ENCODE data around the gene SLC26A11. TPM values are rescaled to one million over a fixed set of nuclear protein-coding genes. Genes with fewer than 3 reads are reported as not detected.
"Not testable (repeated sequence)": the region's sequence is repeated elsewhere in the genome, so short reads cannot be mapped to it uniquely, and the experiment has no call there.

The SLC26A11 gene
- total RNA-seq, 1 experiment from 2014 or later = 14.7 TPM

DNA sequence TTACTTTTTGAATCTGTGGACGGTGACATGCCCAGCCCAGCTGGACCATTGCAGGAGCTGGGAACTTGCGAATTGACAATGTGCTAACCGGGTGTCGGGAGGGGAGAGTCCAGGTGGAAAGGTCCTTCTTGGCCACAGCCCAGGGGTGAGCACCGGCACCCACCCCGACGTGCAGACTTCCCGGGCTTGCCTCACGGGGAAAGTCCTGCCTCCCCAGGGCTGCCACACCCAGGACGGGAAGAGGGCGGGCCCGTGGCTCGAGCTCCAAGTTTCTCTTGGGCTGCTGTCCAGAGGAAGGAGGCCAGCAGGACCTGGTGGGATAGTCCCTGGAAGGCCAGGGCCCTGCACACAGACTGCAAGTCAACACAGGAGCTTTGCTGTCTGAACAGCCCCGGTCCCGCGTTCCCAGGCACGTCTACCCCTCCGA is 32.7 kb upstream of the SLC26A11 start:
- H3K27me3 ChIP-seq = peaks cover 60% of the 10 kb centered on the region
- peaks cover 7% of the 10 kb centered on the region; the same call in 1 of the 2 replicates for H3K4me1 ChIP-seq
- no peak for DNase-seq
- no peaks in the 10 kb centered on the region for H3K36me3 ChIP-seq
- no peaks in the 10 kb centered on the region for H3K9me3 ChIP-seq (replicated peaks)
- H3K4me3 ChIP-seq = no peak overlapping the region
- no peak overlapping the region for H3K27ac ChIP-seq

DNA sequence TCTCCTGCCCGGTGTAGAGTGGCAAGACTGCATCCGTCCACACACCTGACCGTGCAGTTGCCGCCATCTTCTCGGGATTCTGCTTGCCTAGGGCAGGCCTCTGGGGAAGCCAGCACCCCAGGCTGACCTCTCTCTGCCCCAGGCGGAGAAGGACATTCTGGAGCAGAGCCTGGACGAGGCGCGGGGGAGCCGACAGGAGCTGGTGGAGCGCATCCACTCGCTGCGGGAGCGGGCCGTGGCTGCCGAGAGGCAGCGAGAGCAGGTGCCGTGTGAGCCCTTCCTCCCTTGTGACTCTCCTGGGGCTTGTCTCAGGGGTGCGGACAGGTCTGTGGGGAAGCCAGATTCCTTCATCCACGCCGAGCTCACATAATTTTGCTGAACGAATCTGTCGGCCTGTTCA is 30.6 kb upstream of the SLC26A11 start:
- Histone ChIP-seq H3K27me3 (peaks cover 60% of the 10 kb centered on the region), H3K36me3 (no peaks in the 10 kb centered on the region), H3K4me1 (peaks cover 10% of the 10 kb centered on the region; the same call in 1 of the 2 replicates), H3K27ac (no peak overlapping the region), H3K9me3 (replicated peaks) (no peaks in the 10 kb centered on the region), H3K4me3 (no peak overlapping the region)
- no peak for DNase-seq

DNA sequence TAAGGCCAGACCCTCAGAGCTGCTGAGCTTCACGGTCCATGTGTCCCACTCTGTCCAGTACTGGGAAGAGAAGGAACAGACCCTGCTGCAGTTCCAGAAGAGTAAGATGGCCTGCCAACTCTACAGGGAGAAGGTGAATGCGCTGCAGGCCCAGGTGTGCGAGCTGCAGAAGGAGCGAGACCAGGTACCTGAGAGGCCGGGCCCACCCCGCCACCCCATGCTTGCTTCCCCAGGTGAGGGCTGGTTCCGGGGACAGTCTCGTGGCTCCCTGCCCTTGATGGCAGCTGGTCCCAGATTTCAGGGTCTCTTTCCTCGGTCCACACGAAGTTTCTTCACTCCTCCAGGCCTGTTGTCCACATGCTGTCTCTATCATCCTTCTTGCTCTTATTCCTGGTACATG is 29.5 kb upstream of the SLC26A11 start:
- no peak overlapping the region for H3K27ac ChIP-seq
- H3K4me3 ChIP-seq = no peak overlapping the region
- no peak for DNase-seq
- no peaks in the 10 kb centered on the region for H3K9me3 ChIP-seq (replicated peaks)
- H3K36me3 ChIP-seq = no peaks in the 10 kb centered on the region
- peaks cover 10% of the 10 kb centered on the region; the same call in 1 of the 2 replicates for H3K4me1 ChIP-seq
- H3K27me3 ChIP-seq = peaks cover 52% of the 10 kb centered on the region

DNA sequence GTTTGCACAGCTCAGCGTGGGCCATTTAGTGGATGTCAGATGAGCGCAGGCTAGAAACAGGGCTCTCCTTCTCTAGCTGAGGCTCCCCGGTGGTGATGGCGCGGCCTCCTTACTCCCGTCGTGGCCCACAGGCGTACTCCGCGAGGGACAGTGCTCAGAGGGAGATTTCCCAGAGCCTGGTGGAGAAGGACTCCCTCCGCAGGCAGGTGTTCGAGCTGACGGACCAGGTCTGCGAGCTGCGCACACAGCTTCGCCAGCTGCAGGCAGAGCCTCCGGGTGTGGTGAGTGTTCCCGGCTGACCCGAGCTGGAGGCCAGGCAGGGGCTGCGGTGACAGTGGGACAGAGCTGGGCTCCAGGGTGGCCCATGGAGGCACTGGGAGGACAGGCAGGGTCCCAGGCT is 29.0 kb upstream of the SLC26A11 start:
- no peak for DNase-seq
- no peaks in the 10 kb centered on the region for H3K9me3 ChIP-seq (replicated peaks)
- no peak overlapping the region for H3K4me3 ChIP-seq
- no peaks in the 10 kb centered on the region for H3K36me3 ChIP-seq
- peaks cover 10% of the 10 kb centered on the region; the same call in 1 of the 2 replicates for H3K4me1 ChIP-seq
- H3K27ac ChIP-seq = no peak overlapping the region
- peaks cover 47% of the 10 kb centered on the region for H3K27me3 ChIP-seq

DNA sequence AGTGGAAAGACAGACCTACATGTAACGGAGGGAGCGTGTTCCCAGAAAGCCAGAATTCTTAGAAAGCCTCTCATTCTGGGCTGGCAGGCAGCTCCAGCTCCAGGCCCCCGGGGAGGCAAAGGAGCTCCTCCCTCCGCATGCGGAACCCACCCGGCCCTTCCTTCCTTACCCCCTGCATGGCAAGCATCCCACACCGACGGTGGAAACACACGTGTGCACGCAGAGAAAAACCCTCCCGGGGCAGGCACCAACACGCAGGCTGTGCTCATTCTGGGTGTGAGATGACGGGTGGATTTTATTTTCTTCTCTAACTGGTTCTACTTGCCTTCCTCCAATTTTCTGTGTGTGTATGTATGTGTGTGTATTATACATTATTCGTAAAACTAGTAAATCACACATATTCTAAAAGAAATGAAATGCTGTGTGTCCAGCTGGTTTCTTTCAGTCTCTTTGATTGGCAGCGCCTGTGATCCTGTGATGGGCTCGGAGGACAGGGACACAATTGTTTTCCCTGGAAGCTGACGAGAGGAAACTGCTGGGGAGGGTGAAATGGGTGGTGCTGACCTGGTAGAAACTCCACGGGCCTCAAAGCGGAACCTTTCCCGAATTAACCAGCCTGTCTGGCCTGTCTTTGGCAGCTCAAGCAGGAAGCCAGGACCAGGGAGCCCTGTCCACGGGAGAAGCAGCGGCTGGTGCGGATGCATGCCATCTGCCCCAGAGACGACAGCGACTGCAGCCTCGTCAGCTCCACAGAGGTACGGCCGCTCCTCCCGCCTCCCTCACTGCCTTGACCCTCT is 28.2 kb upstream of the SLC26A11 start:
- H3K27me3 ChIP-seq = peaks cover 38% of the 10 kb centered on the region
- peaks cover 10% of the 10 kb centered on the region; the same call in 1 of the 2 replicates for H3K4me1 ChIP-seq
- no peaks in the 10 kb centered on the region for H3K36me3 ChIP-seq
- H3K27ac ChIP-seq = no peak overlapping the region
- H3K4me3 ChIP-seq = peak overlapping the region; percentile 30
- peak; percentile 68 to 77 for DNase-seq
- H3K9me3 ChIP-seq (replicated peaks) = no peaks in the 10 kb centered on the region

DNA sequence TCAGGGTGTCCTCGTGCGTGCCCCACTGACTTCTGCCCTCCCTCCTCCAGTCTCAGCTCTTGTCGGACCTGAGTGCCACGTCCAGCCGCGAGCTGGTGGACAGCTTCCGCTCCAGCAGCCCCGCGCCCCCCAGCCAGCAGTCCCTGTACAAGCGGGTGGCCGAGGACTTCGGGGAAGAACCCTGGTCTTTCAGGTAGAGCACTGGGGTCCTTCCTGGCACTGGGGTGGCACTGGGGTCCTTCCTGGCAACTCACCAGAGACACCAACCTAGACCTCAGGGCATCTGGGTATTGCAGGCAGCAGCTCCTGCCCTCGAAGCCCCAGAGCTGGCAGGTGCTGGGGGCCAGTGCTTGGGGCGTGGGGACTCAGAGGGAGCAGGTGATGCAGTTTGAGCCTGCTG is 25.1 kb upstream of the SLC26A11 start:
- Histone ChIP-seq H3K4me3 (no peak overlapping the region), H3K4me1 (peaks cover 14% of the 10 kb centered on the region; the same call in 1 of the 2 replicates), H3K27me3 (peaks cover 11% of the 10 kb centered on the region; the same call in 1 of the 2 replicates), H3K9me3 (replicated peaks) (no peaks in the 10 kb centered on the region), H3K27ac (no peak overlapping the region), H3K36me3 (no peaks in the 10 kb centered on the region)
- no peak for DNase-seq

DNA sequence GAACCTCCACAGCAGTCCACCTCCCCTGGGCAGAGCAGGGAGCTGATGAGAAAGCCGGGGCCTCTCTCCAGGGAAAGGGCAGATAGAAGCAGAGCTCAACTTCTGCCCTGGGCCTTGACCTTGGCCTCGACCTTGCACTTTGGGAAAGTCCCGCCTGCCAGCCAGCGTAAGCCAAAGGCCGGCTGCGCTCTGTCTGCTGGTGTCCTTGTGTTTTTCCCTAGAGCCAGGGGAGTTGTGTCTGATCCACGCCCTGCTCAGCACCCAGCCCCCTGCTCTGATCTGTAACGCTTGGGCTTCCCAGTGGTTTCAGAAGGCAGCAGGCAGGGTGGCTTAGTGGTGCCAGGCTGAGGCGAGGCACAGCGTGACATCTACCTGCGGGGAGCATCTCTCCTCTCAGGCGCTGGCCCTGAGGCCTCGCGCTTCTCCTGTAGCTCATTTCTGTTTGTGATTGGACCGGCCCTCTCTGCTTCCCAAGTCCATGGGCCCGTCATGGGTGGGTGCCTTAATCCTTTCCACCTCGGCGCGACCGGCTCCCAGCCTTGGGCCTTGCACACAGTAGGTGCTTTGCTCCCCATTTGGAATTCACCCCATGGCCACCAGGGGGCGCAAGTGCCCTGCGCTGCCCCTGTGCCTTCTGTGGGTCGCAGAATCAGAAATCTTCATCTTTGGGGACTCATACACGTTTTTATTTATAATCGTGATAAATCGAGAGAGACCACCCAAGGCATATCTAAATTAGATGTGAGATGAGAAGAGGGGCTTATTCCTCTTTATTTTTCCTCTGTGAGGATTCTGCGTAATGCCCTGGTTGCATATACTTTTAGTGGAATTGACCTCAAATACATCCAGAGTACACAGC is 24.3 kb upstream of the SLC26A11 start:
- H3K4me1 ChIP-seq = peaks cover 14% of the 10 kb centered on the region; the same call in 1 of the 2 replicates
- DNase-seq = peak in 1 of 2 experiments; percentile 61

DNA sequence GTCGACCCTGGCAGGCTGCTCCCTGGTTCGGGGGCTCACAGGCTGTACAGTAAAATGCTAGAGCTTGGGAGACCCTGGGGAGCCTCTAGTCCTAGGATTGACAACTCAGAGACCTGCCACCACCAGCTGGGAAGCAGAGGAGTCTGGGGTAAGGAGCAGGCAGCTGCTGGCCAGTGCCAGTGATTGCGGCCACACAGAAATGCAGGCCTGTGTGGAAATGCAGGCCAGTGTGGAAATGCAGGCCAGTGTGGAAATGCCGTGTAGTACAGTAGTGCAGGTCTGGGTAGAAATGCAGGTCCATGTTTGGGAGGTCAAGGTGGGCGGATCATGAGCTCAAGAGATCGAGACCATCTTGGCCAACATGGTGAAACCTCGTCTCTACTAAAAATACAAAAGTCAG is 23.6 kb upstream of the SLC26A11 start:
- H3K27ac ChIP-seq = no peak overlapping the region
- H3K4me1 ChIP-seq = peaks cover 12% of the 10 kb centered on the region; the same call in 1 of the 2 replicates
- no peaks in the 10 kb centered on the region for H3K9me3 ChIP-seq (replicated peaks)
- no peaks in the 10 kb centered on the region for H3K36me3 ChIP-seq
- no peak for DNase-seq
- no peak overlapping the region for H3K4me3 ChIP-seq
- no peaks in the 10 kb centered on the region; the same call in 1 of the 2 replicates for H3K27me3 ChIP-seq

More for the DNA sequence above, 24.3 kb upstream of the SLC26A11 start:
- peaks cover 7% of the 10 kb centered on the region; the same call in 1 of the 2 replicates for H3K27me3 ChIP-seq
- no peaks in the 10 kb centered on the region for H3K36me3 ChIP-seq
- no peak overlapping the region for H3K4me3 ChIP-seq
- no peaks in the 10 kb centered on the region for H3K9me3 ChIP-seq (replicated peaks)
- H3K27ac ChIP-seq = no peak overlapping the region

- Histone ChIP-seq H3K36me3 (no peaks in the 10 kb centered on the region), H3K27ac (no peak overlapping the region), H3K9me3 (replicated peaks) (no peaks in the 10 kb centered on the region), H3K27me3 (no peaks in the 10 kb centered on the region), H3K4me1 (0 out of 2 replicates have a peak, but pooled peaks cover 4% of the 10 kb centered on the region), H3K4me3 (no peak overlapping the region)
- peak; percentile 54 to 70 for DNase-seq
These were observed 22.0 kb upstream of the SLC26A11 start for GRCh38 chr17:80198144-80198661.

DNA sequence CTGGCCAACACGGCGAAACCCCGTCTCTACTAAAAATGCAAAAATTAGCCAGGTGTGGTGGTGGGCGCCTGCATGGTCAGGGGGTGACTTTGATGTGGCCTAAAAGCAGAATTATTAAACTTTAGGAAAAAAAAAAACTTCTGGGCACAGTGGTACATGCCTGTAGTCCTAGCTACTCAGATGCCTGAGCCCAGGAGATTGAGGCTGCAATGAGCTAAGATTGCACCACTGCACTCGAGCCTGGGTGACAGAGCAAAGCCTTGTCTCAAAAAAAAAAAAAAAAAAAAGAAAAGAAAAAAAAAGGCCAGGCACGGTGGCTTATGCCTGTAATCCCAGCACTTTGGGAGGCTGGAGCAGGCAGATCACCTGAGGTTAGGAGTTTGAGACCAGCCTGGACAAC is 20.9 kb upstream of the SLC26A11 start:
- H3K9me3 ChIP-seq (replicated peaks); H3K27me3 ChIP-seq; H3K4me3 ChIP-seq; DNase-seq; H3K36me3 ChIP-seq; H3K4me1 ChIP-seq; H3K27ac ChIP-seq: not testable (repeated sequence)

GRCh38 chr17:80201446-80201845 is 18.8 kb upstream of the SLC26A11 start:
- H3K27ac ChIP-seq = no peak overlapping the region
- 0 out of 2 replicates have a peak, but pooled peaks cover 4% of the 10 kb centered on the region for H3K4me1 ChIP-seq
- H3K36me3 ChIP-seq = no peaks in the 10 kb centered on the region
- H3K27me3 ChIP-seq = no peaks in the 10 kb centered on the region
- no peak overlapping the region for H3K4me3 ChIP-seq
- no peak for DNase-seq
- H3K9me3 ChIP-seq (replicated peaks) = no peaks in the 10 kb centered on the region

DNA sequence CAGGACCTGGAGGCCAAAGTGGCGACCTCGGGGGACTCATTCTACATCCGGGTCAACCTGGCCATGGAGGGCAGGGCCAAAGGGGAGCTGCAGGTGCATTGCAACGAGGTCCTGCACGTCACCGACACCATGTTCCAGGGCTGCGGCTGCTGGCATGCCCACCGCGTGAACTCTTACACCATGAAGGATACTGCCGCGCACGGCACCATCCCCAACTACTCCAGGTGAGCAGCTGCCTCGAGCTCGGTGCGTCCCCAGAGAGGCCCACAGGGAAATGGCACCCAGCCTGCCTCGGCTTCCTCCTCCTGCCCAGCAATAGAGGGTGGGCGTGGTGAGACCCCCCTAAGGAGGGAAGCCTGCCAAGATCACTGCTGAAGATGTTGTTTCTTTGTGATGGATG is 18.0 kb upstream of the SLC26A11 start:
- Histone ChIP-seq H3K36me3 (no peaks in the 10 kb centered on the region), H3K9me3 (replicated peaks) (no peaks in the 10 kb centered on the region), H3K4me1 (0 out of 2 replicates have a peak, but pooled peaks cover 4% of the 10 kb centered on the region), H3K4me3 (no peak overlapping the region), H3K27me3 (no peaks in the 10 kb centered on the region), H3K27ac (no peak overlapping the region)
- no peak for DNase-seq

DNA sequence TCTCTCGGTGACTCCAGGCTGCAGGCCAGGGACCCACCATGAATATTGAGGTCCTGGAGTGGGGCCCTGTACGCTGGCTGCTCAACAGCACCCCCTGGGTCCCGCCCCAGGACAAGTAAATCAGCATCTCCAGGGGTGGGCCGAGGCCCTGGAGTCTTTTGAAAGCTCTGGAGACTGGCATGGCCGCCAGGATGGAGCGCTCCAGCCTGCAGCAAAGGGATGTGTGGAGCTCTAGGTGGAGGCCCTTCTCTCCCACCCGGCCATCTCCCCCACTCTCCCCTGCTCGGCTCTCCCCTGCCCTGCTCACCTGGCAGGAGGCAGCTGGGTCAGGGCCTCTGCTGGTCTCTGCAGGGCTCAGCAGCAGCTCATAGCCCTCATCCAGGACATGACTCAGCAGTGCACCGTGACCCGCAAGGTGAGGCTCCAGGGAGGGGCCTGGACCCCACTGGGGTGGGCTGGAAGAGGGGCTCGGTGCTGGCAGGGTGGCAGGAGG is 16.7 kb upstream of the SLC26A11 start:
- DNase-seq = no peak
- Histone ChIP-seq H3K4me1 (no peaks in the 10 kb centered on the region), H3K4me3 (no peak overlapping the region), H3K27ac (no peak overlapping the region), H3K9me3 (replicated peaks) (no peaks in the 10 kb centered on the region), H3K36me3 (no peaks in the 10 kb centered on the region), H3K27me3 (no peaks in the 10 kb centered on the region)

GRCh38 chr17:80204626-80205468 is 15.4 kb upstream of the SLC26A11 start:
- no peak overlapping the region for H3K4me3 ChIP-seq
- H3K4me1 ChIP-seq = no peaks in the 10 kb centered on the region
- no peaks in the 10 kb centered on the region for H3K9me3 ChIP-seq (replicated peaks)
- no peaks in the 10 kb centered on the region for H3K27me3 ChIP-seq
- no peak overlapping the region for H3K27ac ChIP-seq
- DNase-seq = no peak
- peaks cover 5% of the 10 kb centered on the region for H3K36me3 ChIP-seq

All from SJCRH30 (cell line).